MCF 10A (cell line): ENCODE results near the gene LMTK2. TPM values are rescaled to one million over a fixed set of nuclear protein-coding genes. Genes with fewer than 3 reads are reported as not detected.

ENCODE experiments used
- BruUV-seq: library from RNA; stranded (reverse); fragments of 400-500 nt; replicated peaks from 2 replicates; lab custom pipeline; 2021; lab: Mats Ljungman, UMichigan
- CTCF ChIA-PET: fragments of 300-600 bp; sonication (Branson Sonifier 250); formaldehyde crosslinking; extraction: SDS; loops from one replicate; lab custom pipeline; 2021; ENCODE audit warnings: antibody characterized with exemption, inconsistent platforms; lab: Yijun Ruan, JAX
- POLR2A ChIA-PET: fragments of 300-600, 350-650 bp; sonication (Branson Sonifier 250); formaldehyde crosslinking; extraction: SDS; loops from one replicate; lab custom pipeline; 2020; ENCODE audit warnings: antibody characterized with exemption, inconsistent platforms; lab: Yijun Ruan, JAX
- DNase-seq: peaks from one replicate; pipeline ENCODE4 v3.0.0-alpha.2; 2018; ENCODE audit not compliant: unreplicated experiment
- H3K27ac Mint-ChIP-seq: one replicate; pipeline ENCODE4 v1.8.0; 2022; ENCODE audit warnings: mild to moderate bottlenecking, low read depth, mixed read lengths; ENCODE audit not compliant: unreplicated experiment
- H3K27me3 Mint-ChIP-seq: one replicate; pipeline ENCODE4 v1.8.0; 2022; ENCODE audit warnings: mixed read lengths; ENCODE audit not compliant: insufficient read depth, unreplicated experiment
- H3K36me3 Mint-ChIP-seq: one replicate; pipeline ENCODE4 v1.8.0; 2022; ENCODE audit warnings: mild to moderate bottlenecking, moderate library complexity, mixed read lengths; ENCODE audit not compliant: insufficient read depth, unreplicated experiment
- H3K4me1 Mint-ChIP-seq: one replicate; pipeline ENCODE4 v1.8.0; 2022; ENCODE audit warnings: mixed read lengths; ENCODE audit not compliant: insufficient read depth, unreplicated experiment
- H3K4me3 Mint-ChIP-seq: one replicate; pipeline ENCODE4 v1.8.0; 2022; ENCODE audit warnings: mild to moderate bottlenecking, moderate library complexity, mixed read lengths; ENCODE audit not compliant: unreplicated experiment
- H3K9me3 Mint-ChIP-seq: one replicate; pipeline ENCODE4 v1.8.0; 2022; ENCODE audit warnings: mixed read lengths; ENCODE audit not compliant: unreplicated experiment
- CTCF ChIP-seq: fragments of 200-600 bp; IDR thresholded peaks from one replicate; pipeline ENCODE4 v1.8.0; 2022; ENCODE audit warnings: antibody characterized with exemption, mild to moderate bottlenecking; ENCODE audit not compliant: unreplicated experiment
- intact Hi-C: fragments of 100-400 bp; cut with micrococcal nuclease; formaldehyde crosslinking; loops from 2 replicates; pipeline ENCODE4 v1.14.1; 2022
- total RNA-seq: library from RNA; stranded (reverse); gene quantifications from 2 replicates; pipeline ENCODE4 v1.2.3, GENCODE V29; 2022

The LMTK2 gene
- total RNA-seq, 1 experiment from 2014 or later: 16.8 TPM

- ChIA-PET CTCF (interaction anchor here (2.7 to 26.1 kb wide), 3 partner anchors 10 to 145 kb away, joined by 7 to 739 read pairs (median 87); partner anchors contain the start of gene LMTK2), POLR2A (interaction anchor here (0.7 to 3.0 kb wide), 3 partner anchors 18 to 30 kb away, joined by 3 to 11 read pairs (median 5); no protein-coding TSS in a partner anchor)
- H3K4me3 Mint-ChIP-seq: no peak overlapping the region
- no peak for DNase-seq
- no peak for TF ChIP-seq CTCF
- no peaks in the 10 kb centered on the region for H3K9me3 Mint-ChIP-seq
- intact Hi-C loops: loop anchor here (10.0 kb wide), 1 partner anchor 288 kb away; the partner anchor contains the start of gene ASNS
- no TSS peak for BruUV-seq
- peaks cover 9% of the 10 kb centered on the region for H3K4me1 Mint-ChIP-seq
- H3K36me3 Mint-ChIP-seq: peaks cover 14% of the 10 kb centered on the region
- H3K27me3 Mint-ChIP-seq: no peaks in the 10 kb centered on the region
- H3K27ac Mint-ChIP-seq: peak overlapping the region; percentile 10
These were observed 56.6 kb downstream of the LMTK2 start for GRCh38 chr7:98163269-98163668.

GRCh38 chr7:98163704-98164494, 57.2 kb downstream of the LMTK2 start:
- peak; percentile 14 for DNase-seq
- CTCF ChIA-PET: interaction anchor here (0.6 to 26.1 kb wide), 7 partner anchors 10 to 145 kb away, joined by 3 to 739 read pairs (median 5); partner anchors contain the start of gene LMTK2
- Mint-ChIP-seq H3K27ac (peak overlapping the region; percentile 10), H3K27me3 (no peaks in the 10 kb centered on the region), H3K4me1 (peaks cover 9% of the 10 kb centered on the region), H3K36me3 (peaks cover 14% of the 10 kb centered on the region), H3K4me3 (peak overlapping the region; percentile 17), H3K9me3 (no peaks in the 10 kb centered on the region)
- intact Hi-C loops: loop anchor here (10.0 kb wide), 1 partner anchor 289 kb away; the partner anchor contains the start of gene ASNS
- no peak for TF ChIP-seq CTCF
- BruUV-seq: no TSS peak
- POLR2A ChIA-PET: interaction anchor here (0.6 to 3.0 kb wide), 8 partner anchors 12 to 292 kb away, joined by 3 to 11 read pairs (median 4); partner anchors contain the start of gene LMTK2

GRCh38 chr7:98165827-98166667, 59.4 kb downstream of the LMTK2 start:
- intact Hi-C loops: loop anchor here (10.0 kb wide), 1 partner anchor 291 kb away; the partner anchor contains the start of gene ASNS

More at GRCh38 chr7:98165827-98166667, 59.4 kb downstream of the LMTK2 start:
- Mint-ChIP-seq H3K4me1 (peaks cover 9% of the 10 kb centered on the region), H3K9me3 (no peaks in the 10 kb centered on the region), H3K27ac (no peak overlapping the region), H3K4me3 (no peak overlapping the region), H3K27me3 (no peaks in the 10 kb centered on the region), H3K36me3 (peaks cover 19% of the 10 kb centered on the region)
- no TSS peak for BruUV-seq
- peak; percentile 50 for TF ChIP-seq CTCF
- DNase-seq: peak; percentile 46
- POLR2A ChIA-PET: interaction anchor here (0.7 kb wide), 1 partner anchor 59 kb away, joined by 3 read pairs; no protein-coding TSS in a partner anchor
- CTCF ChIA-PET: interaction anchor here (0.7 to 26.1 kb wide), 18 partner anchors 10 to 321 kb away, joined by 3 to 739 read pairs (median 3); partner anchors contain the start of genes ASNS and LMTK2
